Measurements from ENCODE around the gene QRICH1.

QRICH1 gene

GRCh38 chr3:49079270-49079669 lies 14.6 kb downstream of the QRICH1 start:
- peaks cover 41% of the 10 kb centered on the region; the same call in 1 of the 2 replicates for H3K79me2 ChIP-seq (ENCODE audit: insufficient read depth, low read depth)
- TF ChIP-seq CTCF (conservative IDR thresholded peaks at IDR 0.05; ENCODE audit: low read depth, low read length): no peak
- no peaks in the 10 kb centered on the region for H4K20me1 ChIP-seq (ENCODE audit: insufficient read depth)

GRCh38 chr3:49076646-49077045 lies 17.2 kb downstream of the QRICH1 start:
- Histone ChIP-seq H3K27ac (no peak overlapping the region), H3K36me3 (ENCODE audit: insufficient read depth) (no peaks in the 10 kb centered on the region), H3K27me3 (ENCODE audit: insufficient read depth, low read depth) (no peaks in the 10 kb centered on the region), H3K9ac (no peak overlapping the region), H2AFZ (ENCODE audit: low read depth) (no peak overlapping the region), H3K4me2 (no peak overlapping the region), H3K4me3 (IDR thresholded peaks at IDR 0.05; ENCODE audit: insufficient read depth, low read depth, low read length) (no peak overlapping the region), H3K4me1 (ENCODE audit: low read depth, poor library complexity, severe bottlenecking) (peaks cover 5% of the 10 kb centered on the region), H3K79me2 (ENCODE audit: insufficient read depth, low read depth) (peaks cover 24% of the 10 kb centered on the region; the same call in 1 of the 2 replicates), H4K20me1 (ENCODE audit: insufficient read depth) (no peaks in the 10 kb centered on the region)
- no peak for TF ChIP-seq CTCF (conservative IDR thresholded peaks at IDR 0.05; ENCODE audit: low read depth, low read length)

More at GRCh38 chr3:49079270-49079669, 14.6 kb downstream of the QRICH1 start:
- no peaks in the 10 kb centered on the region for H3K27me3 ChIP-seq (ENCODE audit: insufficient read depth, low read depth)
- no peak overlapping the region for H2AFZ ChIP-seq (ENCODE audit: low read depth)
- H3K4me3 ChIP-seq (IDR thresholded peaks at IDR 0.05; ENCODE audit: insufficient read depth, low read depth, low read length): no peak overlapping the region
- H3K9ac ChIP-seq: no peak overlapping the region
- H3K27ac ChIP-seq: no peak overlapping the region
- H3K4me1 ChIP-seq (ENCODE audit: low read depth, poor library complexity, severe bottlenecking): peaks cover 5% of the 10 kb centered on the region
- H3K36me3 ChIP-seq (ENCODE audit: insufficient read depth): no peaks in the 10 kb centered on the region
- H3K4me2 ChIP-seq: no peak overlapping the region

GRCh38 chr3:49076116-49076515 lies 17.8 kb downstream of the QRICH1 start:
- Histone ChIP-seq H3K4me1 (ENCODE audit: low read depth, poor library complexity, severe bottlenecking) (peaks cover 3% of the 10 kb centered on the region), H3K4me2 (no peak overlapping the region), H3K9ac (no peak overlapping the region), H3K27ac (no peak overlapping the region), H2AFZ (ENCODE audit: low read depth) (no peak overlapping the region), H3K4me3 (IDR thresholded peaks at IDR 0.05; ENCODE audit: insufficient read depth, low read depth, low read length) (no peak overlapping the region), H3K79me2 (ENCODE audit: insufficient read depth, low read depth) (peaks cover 19% of the 10 kb centered on the region; the same call in 1 of the 2 replicates), H3K36me3 (ENCODE audit: insufficient read depth) (no peaks in the 10 kb centered on the region), H4K20me1 (ENCODE audit: insufficient read depth) (no peaks in the 10 kb centered on the region), H3K27me3 (ENCODE audit: insufficient read depth, low read depth) (no peaks in the 10 kb centered on the region)
- TF ChIP-seq CTCF (conservative IDR thresholded peaks at IDR 0.05; ENCODE audit: low read depth, low read length): no peak

GRCh38 chr3:49058011-49058410 lies 35.9 kb downstream of the QRICH1 start:
- Histone ChIP-seq H3K4me3 (IDR thresholded peaks at IDR 0.05; ENCODE audit: insufficient read depth, low read depth, low read length) (no peak overlapping the region), H3K36me3 (ENCODE audit: insufficient read depth) (no peaks in the 10 kb centered on the region), H3K9ac (no peak overlapping the region), H3K27ac (no peak overlapping the region), H2AFZ (ENCODE audit: low read depth) (no peak overlapping the region), H3K27me3 (ENCODE audit: insufficient read depth, low read depth) (no peaks in the 10 kb centered on the region), H3K4me1 (ENCODE audit: low read depth, poor library complexity, severe bottlenecking) (peaks cover 5% of the 10 kb centered on the region), H3K4me2 (no peak overlapping the region), H4K20me1 (ENCODE audit: insufficient read depth) (no peaks in the 10 kb centered on the region), H3K79me2 (ENCODE audit: insufficient read depth, low read depth) (no peaks in the 10 kb centered on the region)
- TF ChIP-seq CTCF (conservative IDR thresholded peaks at IDR 0.05; ENCODE audit: low read depth, low read length): no peak

Measured in KMS-11 (cell line).